ENCODE results near the gene CHRNG.

Gene CHRNG

DNA sequence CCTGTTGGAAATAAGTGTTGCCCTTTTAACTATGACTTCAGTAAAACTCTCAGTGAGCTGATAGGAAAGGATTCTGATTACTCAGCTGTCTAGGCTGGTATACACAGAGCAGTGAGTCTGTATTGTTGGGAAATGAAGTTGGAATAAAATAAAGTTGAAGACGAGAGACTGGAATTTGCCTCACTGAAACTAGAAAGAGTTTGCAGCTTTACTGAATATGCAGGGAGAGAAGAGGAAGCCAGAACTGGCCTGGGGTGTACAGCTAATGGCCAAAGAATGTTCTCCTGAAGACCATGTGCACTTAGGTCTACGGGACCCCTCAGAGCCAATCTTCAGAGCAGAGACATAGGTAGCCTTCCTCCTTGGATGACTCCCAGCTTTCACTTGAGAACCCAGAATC, 37.5 kb downstream of the CHRNG start:
- DNase-seq (ENCODE audit: low spot score) = no peak

DNA sequence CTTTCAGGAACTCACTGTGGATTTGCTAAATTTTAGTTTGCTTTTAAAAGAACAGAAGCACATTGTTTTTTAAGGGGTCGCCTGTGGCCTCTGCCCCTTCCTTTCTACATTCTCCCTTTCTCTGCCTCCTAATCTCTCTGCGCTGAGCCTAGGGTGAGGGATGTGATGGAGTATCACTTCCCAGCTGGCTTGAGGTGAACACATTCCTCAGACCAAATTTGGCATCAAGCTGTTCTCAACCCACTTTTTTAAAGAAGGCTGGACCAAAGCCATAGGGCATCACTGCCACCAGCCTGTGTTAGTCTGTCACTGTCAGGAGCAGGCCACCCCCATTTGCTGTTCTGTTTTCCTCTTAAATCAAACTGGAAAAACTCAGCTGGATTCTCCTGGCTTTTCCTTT, 38.3 kb downstream of the CHRNG start:
- no peak for DNase-seq (ENCODE audit: low spot score)

DNA sequence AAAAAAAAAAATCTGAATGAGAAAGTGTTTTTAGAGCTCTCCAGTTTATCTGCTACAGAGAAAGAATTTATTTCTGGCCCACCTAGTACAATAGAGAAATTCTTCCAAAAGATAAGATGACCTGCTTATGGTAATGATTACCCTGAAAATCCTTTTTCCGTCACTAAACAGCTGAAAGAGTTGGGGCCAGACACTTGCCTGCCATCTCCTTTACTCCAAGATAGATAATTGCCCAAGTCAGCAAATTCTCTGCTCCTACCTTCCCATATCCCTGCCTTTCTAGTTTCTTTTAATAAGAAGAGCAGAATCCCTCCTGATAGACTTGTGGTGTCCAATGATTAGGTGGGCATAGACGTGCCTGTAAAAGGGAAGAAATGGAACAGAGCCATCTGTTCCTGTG, 39.1 kb downstream of the CHRNG start:
- DNase-seq (ENCODE audit: low spot score) = no peak

DNA sequence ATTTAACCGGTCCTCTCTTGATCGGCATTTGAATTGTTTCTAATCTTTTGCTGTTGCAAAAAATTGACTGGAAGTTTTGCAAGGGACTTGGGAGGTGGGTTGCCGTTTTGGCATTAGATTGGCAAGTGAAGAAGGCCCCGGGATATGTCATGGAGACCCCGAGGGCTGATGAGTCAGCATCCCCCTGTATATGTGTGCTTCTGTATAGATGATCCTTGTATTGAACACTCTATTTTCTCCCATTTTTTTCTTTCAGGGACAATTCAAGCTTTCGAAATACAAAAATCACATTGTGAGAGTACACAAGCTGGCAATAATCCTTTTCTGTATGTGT, 41.1 kb downstream of the CHRNG start:
- no peak for DNase-seq (ENCODE audit: low spot score)

DNA sequence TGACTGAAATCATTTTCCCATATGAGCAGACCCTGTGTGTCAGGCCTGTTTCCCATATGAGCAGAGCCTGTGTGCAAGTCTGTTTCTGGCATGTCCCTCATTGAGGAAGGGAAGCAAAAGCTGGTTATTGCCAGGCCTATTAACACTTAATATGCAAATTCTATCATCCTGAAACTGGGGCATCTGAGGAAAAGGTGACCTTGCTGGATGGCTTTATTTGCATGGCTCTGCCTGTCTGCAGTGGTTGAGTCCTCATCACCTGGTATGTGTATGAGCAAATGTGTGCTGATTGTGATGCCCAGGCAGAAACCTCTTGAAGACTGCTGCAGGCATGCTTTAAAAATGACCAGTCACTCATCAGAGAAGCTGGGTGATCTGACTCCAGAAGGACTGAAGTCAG, 42.2 kb downstream of the CHRNG start:
- no peak for DNase-seq (ENCODE audit: low spot score)

DNA sequence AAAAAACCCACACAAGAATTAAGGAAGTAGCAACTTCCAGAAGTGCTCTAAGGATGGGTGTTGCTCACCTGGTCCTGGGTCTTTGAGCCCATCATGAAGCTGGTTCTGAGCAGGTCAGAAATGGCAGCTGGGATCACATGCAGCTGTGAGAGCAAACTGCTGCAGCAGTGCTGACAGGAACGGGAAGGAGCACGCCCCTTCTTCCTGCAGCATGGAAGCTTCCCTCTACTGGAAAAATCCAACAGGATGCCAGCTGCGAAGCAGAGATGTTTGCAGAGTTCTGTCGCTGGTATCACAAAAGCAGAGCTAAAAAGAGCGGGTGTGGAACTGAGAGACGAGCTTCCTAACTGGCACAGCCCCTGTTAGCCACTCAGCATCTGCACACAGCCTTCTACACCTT, 44.7 kb downstream of the CHRNG start:
- DNase-seq (ENCODE audit: low spot score) = no peak

DNA sequence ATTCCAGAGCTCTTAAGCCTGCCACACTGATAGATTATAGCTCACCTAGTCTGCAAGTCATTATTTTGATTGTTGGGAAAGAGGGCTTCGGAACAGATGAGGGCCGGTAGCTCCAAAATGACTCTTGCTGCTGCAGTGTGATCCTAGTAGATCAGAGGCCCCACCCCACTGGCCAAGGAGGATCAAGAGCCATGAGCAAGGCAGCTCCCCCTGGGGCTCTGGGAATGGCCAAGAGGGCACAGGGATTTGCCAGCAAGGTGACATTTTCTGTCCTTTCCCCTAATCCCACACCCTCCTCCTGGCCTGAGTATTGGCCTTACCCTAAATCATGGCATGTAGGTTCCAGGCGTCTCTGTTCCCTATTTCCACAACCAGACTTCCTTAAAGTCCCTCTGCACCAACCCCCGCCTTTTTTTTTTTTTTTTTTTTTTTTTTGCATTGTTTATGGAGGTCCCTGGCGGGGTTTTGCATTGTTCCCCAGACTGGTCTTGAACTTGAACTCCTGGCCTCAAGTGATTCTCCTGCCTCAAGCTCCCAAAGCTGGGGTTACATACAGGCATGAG, 47.5 kb downstream of the CHRNG start:
- DNase-seq (ENCODE audit: low spot score) = no peak

DNA sequence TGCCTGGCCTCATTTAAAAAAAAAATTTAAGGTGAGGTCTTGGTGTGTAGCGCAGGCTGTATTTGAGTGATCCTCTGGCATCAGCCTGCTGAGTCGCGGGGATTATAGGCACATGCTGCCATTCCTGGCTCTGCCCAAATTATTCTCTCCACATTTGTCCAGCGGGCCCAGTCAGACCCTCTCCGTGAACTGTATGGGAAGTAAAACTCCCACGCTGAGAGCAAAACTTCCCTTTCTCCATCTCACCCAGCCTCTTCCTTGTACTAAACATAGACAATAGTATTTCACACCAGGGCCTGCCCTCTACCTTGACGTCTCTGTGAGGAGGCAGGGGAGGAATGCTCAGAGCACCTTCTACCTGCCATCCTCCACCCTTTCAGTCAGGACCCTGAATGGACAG, 48.0 kb downstream of the CHRNG start:
- DNase-seq (ENCODE audit: low spot score) = no peak

DNA sequence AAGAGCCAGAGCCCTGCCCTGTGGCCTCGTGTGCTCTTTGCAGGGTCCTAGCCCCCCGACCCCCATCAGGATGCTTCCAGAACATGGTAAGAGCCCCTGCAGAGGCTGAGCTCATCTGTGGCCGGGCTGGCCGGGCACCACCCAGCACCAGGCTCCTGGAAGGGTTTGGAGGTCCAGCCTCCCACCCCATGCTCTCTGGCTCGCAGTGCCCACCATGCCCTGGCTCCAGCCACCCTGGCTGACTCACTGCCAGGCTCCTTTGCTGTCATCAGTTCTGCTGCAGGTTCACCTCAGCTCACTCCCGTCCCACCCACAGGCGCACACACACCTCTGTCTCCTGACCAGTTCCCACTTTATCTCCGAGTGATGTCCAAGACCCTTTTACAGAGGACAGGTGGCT, 48.5 kb downstream of the CHRNG start:
- DNase-seq (ENCODE audit: low spot score) = no peak

DNA sequence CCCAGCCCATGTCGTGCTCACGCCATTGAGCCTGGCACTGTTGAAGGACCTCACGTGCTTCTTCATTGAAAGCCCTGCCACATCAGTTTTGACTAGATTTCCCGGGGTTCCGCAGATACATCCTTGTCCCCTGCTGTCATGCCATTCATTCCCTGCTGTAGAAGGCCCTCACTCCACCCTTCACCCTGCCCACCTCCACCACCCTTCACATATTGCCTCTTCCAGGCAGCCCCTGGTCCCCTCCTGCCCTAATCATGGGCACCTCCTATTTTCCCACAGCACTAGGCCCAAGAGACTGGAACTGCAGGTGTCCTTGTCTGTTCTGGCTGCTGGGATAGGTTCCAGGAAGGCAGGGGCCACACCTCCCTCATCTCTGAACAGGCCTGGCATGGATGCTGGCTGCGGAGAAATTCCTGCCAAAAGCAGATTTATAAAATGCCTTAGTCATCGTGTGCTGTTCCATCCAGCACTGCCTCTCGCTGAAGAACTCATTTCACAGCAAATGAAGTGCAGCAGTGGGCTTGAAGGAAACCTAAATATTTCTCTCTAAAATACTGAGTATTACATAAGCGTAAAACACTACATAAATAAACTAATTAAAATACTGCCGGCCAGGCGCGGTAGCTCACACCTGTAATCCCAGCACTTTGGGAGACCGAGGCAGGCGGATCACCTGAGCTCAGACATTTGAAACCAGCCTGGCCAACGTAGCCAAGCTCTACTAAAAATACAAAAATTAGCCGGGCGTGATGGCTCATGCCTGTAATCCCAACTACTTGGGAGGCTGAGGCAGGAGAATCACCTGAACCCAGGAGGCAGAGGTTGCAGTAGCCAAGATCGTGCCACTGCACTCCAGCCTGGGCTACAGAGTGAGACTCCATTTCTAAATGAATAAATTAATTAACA, 49.4 kb downstream of the CHRNG start:
- DNase-seq (ENCODE audit: low spot score) = no peak

DNA sequence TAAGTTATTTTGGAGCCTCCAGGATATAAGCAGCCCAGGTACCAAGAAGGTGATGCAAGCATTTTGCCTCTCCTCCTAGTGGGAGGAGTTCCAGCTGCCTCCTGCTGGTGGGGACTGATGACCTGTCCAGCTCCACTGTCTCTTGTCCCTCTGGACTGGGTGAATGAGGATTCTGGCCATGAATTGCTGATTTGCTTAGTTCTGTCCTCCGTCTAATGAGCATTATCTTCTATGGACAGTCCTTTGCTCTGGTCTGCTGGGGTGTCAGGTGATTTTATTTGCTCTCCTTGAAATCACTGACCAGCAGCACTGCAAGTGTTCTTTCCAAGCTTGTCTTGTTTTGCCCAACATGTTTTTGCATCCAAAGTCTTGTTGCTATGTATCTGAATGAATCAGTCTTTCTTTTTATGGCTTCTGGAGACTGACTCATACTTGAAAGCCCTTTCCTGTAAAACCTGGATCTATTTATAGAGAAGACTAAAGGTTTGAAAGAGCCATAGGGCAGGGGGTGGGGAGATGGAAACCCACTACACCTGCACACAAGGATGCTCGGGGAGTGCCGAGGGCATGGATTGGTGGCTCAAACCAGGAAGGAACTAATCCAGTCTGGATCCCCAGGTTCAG, 53.4 kb downstream of the CHRNG start:
- no peak for DNase-seq (ENCODE audit: low spot score)

DNA sequence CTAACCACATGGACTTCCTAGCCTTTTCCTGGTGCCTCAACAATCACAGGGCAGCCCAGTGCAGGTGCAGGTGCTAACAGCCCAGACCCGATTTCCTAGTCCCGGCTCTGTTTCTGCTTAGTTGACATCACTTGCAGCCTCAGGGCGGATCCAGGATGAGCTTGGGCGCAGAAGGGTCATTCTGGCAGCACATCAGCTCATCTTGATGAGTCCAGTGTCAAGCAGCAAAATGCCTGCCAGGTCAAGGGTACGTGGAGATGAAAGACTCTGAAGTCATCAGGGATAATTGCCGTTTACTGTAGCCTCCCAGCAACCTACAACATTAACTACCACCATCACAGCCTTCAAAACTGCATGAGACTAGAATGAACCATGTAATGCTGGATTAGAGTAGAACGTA, 54.5 kb downstream of the CHRNG start:
- DNase-seq (ENCODE audit: low spot score) = no peak
